IPS-18c (cell line): ENCODE measurements around the gene NUDT1.
"Not testable (repeated sequence)": the region's sequence is repeated elsewhere in the genome, so short reads cannot be mapped to it uniquely, and the experiment has no call there.

ENCODE experiments used
- H3K4me3 ChIP-seq: 2 replicates; pipeline ENCODE4 v1.7.0; 2013; ENCODE audit warnings: low read depth, mild to moderate bottlenecking, low read length, moderate library complexity; ENCODE audit not compliant: insufficient read depth
- H3K9me3 ChIP-seq: one replicate; pipeline ENCODE4 v1.6.1; 2013; ENCODE audit warnings: mild to moderate bottlenecking, low read length, moderate library complexity; ENCODE audit not compliant: control insufficient read depth, insufficient read depth

Gene NUDT1

DNA sequence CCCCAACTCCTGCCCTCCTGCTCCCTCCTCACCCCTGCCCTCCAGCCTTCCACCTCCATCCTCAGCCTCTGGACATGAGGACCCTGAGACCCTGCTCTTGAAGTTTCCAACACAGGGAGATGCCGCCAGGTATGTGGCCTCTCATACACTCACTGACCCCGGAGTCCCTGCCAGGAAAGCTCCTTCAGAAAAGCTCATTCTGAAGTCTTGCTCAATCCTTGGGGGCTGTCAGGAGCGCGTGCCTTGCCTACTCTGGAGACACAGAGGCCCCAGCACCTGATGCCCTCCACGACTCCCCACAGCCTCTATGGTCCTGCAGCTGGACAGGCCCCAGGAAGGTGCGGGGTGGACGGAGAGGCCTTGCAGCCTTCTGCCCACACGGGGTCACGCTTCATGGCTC, 11.0 kb downstream of the NUDT1 start:
- no peaks in the 10 kb centered on the region for H3K9me3 ChIP-seq
- H3K4me3 ChIP-seq = no peak overlapping the region

- H3K9me3 ChIP-seq = no peaks in the 10 kb centered on the region
- no peak overlapping the region for H3K4me3 ChIP-seq
These were observed 11.7 kb downstream of the NUDT1 start for GRCh38 chr7:2253525-2254244.

- no peaks in the 10 kb centered on the region for H3K9me3 ChIP-seq
- no peak overlapping the region for H3K4me3 ChIP-seq
These were observed 12.6 kb downstream of the NUDT1 start for GRCh38 chr7:2254429-2255144.

- H3K4me3 ChIP-seq = no peak overlapping the region
- no peaks in the 10 kb centered on the region for H3K9me3 ChIP-seq
These were observed 13.4 kb downstream of the NUDT1 start for GRCh38 chr7:2255145-2256139.

DNA sequence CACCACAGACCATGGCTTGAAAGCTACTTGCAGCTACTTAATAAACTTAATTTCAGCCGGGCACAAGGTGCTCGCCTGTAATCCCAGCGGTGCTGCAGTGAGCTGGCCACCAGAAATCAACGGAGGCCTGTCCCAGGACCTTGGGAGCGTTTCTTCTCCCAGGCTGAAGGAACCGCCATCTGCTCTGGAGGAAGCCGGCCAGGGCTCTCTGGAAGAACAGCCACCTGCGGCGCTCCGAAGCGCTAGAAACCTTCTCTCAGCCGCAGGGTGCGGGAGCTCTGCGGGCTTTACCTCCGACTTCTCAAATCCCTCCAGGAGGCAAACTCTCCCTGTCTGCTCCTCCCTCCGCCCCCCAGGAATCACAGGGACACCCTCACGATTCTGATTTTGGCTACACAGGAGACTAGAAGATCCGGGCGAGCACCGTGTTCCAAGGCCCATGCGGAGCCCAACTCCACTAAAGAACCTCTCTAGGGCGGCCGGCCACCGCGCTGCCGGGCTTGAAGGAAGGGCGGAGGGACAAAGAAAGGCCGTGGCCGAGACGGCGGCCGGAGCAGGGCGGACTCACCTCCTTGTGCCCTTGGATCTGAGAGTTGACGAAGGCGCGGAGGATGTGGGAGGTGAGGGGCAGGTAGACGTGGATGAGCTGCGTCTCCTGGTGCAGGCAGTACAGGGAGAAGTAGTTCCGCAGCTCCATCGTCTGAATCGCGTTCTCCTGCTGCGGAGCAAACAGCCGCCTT, 14.4 kb downstream of the NUDT1 start:
- no peaks in the 10 kb centered on the region for H3K9me3 ChIP-seq
- no peak overlapping the region for H3K4me3 ChIP-seq

- Histone ChIP-seq H3K4me3 (no peak overlapping the region), H3K9me3 (no peaks in the 10 kb centered on the region)
These were observed 15.1 kb downstream of the NUDT1 start for GRCh38 chr7:2257046-2257551.

DNA sequence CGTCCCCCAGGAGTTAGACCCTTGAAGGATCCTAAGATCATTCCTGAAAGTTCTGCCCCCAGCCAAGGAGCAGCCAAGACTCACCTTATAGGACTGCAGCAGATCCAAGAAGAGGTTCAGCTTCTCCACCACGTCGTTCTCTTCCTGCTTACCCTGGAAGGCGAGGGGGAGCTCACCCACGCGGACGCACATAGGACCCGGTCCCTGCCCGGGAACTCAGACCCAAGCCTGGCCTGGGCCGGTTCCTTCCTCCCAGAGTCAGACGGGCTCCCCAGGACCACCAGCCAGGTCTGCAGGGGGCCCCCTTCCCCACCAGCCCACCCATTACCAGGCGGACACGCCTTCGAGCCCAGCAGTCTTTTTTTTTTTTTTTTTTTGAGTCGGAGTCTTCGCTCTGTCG, 15.6 kb downstream of the NUDT1 start:
- no peaks in the 10 kb centered on the region for H3K9me3 ChIP-seq
- no peak overlapping the region for H3K4me3 ChIP-seq

DNA sequence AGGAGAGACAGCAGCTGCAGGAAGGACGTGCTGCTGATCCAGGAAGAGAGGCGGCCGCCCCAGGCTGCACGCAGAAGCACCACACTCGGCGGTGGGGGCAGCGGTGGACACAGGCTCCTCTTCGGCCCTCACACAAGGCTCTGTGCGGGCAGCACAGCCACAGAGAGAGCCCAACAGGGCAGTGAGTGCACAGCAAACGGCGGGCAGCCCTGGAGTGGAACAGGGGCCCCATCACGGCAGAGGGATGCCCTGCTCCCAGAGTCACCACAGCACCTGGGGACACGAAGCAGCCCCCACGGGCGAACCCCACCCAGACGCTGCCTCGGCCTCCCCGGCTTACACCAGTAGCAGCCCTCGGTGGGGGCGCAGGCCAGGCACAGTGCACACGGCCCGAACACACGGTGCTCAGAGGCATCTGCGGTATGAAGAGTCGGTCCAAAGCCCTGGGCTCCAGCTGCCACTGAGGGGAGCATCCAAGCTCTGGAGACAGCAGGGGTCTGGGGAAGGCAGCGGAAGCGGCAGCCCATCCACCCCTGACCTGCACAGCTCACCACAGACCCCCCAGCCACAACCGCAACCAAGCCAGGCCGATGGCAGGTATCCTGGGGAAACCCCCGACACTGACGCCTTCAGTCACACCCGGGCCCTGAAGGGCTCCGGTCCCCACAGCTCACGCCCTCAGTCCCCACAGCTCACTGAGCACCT, 16.8 kb downstream of the NUDT1 start:
- Histone ChIP-seq H3K9me3 (no peaks in the 10 kb centered on the region), H3K4me3 (no peak overlapping the region)

DNA sequence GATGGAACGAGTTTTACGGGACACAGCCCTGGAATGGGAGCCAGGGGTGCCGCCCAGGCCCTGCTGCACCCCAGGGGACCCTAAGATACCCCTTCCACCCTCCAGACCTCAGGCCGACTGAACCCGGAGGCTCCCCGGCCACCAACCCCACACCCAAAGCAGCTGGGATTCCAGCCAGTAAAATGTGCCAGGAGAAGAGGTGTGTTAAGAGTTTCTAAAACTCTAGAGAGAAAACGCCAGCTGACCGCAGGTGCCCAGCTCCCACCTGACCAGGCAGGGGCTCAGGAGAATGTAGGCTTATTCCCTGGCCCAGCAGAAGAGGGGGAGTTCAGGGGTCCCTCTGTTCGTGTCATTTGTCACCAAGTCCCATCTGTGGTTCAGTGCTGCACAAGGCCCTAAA, 17.5 kb downstream of the NUDT1 start:
- H3K9me3 ChIP-seq = no peaks in the 10 kb centered on the region
- H3K4me3 ChIP-seq = no peak overlapping the region

DNA sequence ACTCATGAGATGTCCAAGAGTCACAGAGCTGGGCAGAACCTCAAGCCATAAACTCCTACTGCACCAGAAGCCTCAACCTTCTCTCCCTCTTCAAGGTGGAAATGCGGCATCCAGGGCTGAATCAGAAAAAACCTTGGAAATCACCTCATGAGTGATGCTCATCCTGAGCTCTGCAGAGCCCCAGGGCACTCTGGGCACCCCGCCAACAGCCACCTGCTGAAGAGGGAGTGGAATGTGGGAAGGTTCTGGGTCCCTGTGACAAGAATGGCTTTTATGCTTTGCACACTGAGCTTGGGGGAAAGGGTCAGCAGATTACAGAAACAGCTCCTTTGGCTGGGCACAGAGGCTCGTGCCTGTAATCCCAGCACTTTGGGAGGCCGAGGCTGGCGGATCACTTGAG, 18.8 kb downstream of the NUDT1 start:
- Histone ChIP-seq H3K9me3 (peaks cover 3% of the 10 kb centered on the region), H3K4me3 (no peak overlapping the region)

GRCh38 chr7:2261611-2262010, 19.6 kb downstream of the NUDT1 start:
- H3K4me3 ChIP-seq = no peak overlapping the region
- peaks cover 3% of the 10 kb centered on the region for H3K9me3 ChIP-seq

DNA sequence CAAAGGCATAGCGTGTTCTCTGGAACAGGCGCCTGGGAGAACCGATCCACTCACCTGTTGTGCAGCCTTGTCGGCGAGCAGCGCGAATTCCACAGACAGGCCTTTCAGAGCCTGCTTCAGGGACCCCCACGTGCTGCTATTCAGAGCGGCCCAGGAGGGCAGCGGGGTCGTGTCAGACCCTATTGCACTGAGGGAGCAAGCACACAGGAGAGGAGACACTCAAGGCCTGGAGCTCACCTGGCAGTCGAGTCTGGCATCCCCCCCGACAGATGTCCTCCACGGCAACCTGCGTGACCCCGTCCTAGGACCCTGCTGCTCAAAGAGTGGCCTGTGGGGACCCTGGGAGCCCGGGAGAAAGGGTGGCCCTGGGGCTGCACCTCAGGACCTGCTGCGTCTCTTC, 21.1 kb downstream of the NUDT1 start:
- H3K9me3 ChIP-seq = peaks cover 3% of the 10 kb centered on the region
- H3K4me3 ChIP-seq = no peak overlapping the region

DNA sequence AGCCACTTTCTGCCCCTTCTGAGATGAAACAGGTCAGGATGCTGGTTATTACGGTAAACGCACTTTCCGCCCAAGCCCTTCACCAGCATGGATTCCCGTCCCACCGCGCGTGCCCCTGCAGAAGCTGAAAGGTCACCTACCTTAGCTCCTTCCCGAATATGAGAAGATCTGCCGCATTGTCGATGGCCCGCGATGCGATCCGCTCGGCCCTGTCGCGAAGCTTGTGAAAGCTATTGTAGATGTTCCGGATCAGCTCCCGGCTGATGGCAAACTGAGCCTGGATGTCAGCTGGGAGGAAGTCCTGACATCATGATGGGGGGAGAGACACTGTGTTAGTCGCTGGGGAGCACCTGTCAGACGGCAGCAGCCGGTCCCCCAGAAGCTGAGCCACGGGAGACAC, 22.1 kb downstream of the NUDT1 start:
- H3K4me3 ChIP-seq = no peak overlapping the region
- peaks cover 3% of the 10 kb centered on the region for H3K9me3 ChIP-seq

GRCh38 chr7:2266911-2267310, 24.9 kb downstream of the NUDT1 start:
- peaks cover 7% of the 10 kb centered on the region for H3K9me3 ChIP-seq
- no peak overlapping the region for H3K4me3 ChIP-seq

DNA sequence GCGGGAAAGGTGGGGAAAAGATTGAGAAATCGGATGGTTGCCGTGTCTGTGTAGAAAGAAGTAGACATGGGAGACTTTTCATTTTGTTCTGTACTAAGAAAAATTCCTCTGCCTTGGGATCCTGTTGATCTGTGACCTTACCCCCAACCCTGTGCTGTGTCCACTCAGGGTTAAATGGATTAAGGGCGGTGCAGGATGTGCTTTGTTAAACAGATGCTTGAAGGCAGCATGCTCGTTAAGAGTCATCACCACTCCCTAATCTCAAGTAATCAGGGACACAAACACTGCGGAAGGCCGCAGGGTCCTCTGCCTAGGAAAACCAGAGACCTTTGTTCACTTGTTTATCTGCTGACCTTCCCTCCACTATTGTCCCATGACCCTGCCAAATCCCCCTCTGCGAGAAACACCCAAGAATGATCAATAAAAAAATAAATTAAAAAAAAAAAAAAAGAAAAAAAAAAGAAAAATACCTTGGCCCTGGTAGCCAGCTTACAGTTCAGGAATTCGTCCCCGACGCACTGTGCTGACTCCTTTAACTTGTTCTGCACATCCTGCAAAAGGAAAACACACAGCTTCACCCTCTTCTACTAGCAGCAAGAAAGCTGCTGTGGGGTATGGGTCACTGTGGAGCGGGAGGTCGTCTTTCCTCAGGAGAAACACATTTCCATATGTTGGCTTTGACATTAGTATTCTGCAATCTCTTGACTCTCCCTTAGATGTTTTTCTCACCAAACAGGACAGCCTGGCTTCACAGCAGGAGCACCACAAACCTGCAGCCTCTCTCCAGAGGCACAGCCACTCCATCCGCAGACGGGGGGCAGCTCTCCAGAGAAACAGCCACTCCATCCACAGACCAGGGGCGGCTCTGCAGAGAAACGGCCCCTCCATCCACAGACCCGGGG, 27.3 kb downstream of the NUDT1 start:
- not testable (repeated sequence) for H3K9me3 ChIP-seq
- H3K4me3 ChIP-seq = 0 out of 2 replicates have a peak overlapping the region, but pooled peaks have one; percentile 9
